Amygdala (tissue), 56 donors: ENCODE results near the gene C1QL2.

ENCODE experiments used
- DNase-seq, 56 donors: peaks; one replicate each; lab custom pipeline; 2025; lab: John Stamatoyannopoulos, UW

The C1QL2 gene

GRCh38 chr2:119158563-119159347 lies at the start of gene C1QL2:
TSS of gene C1QL2 (minus strand) at chr2:119158751. CDS start at chr2:119158269, 482 bp downstream.
- DNase-seq: peak in 26 of 56 donors; percentile 7 to 67 (median 40)

- no peak for DNase-seq
These were observed 48.9 kb upstream of the C1QL2 start for GRCh38 chr2:119207447-119207846.

GRCh38 chr2:119206201-119206600 lies 47.6 kb upstream of the C1QL2 start:
- no peak for DNase-seq

- no peak for DNase-seq
These were observed 46.6 kb upstream of the C1QL2 start for GRCh38 chr2:119205001-119205706.

GRCh38 chr2:119204525-119204924 lies 46.0 kb upstream of the C1QL2 start:
- no peak for DNase-seq

- no peak for DNase-seq
These were observed 44.2 kb upstream of the C1QL2 start for GRCh38 chr2:119202610-119203310.

GRCh38 chr2:119201815-119202214 lies 43.3 kb upstream of the C1QL2 start:
- DNase-seq: no peak

- no peak for DNase-seq
These were observed 39.8 kb upstream of the C1QL2 start for GRCh38 chr2:119198240-119198840.

GRCh38 chr2:119197529-119198239 lies 39.1 kb upstream of the C1QL2 start:
- no peak for DNase-seq

- no peak for DNase-seq
These were observed 38.5 kb upstream of the C1QL2 start for GRCh38 chr2:119197126-119197405.

- DNase-seq: no peak
These were observed 38.0 kb upstream of the C1QL2 start for GRCh38 chr2:119196301-119197125.

- no peak for DNase-seq
These were observed 37.3 kb upstream of the C1QL2 start for GRCh38 chr2:119195887-119196286.

GRCh38 chr2:119195001-119195400 lies 36.5 kb upstream of the C1QL2 start:
- no peak for DNase-seq

GRCh38 chr2:119192893-119193292 lies 34.3 kb upstream of the C1QL2 start:
- DNase-seq: no peak

- DNase-seq: no peak
These were observed 32.0 kb upstream of the C1QL2 start for GRCh38 chr2:119190321-119191111.

GRCh38 chr2:119184512-119184911 lies 26.0 kb upstream of the C1QL2 start:
- DNase-seq: no peak

GRCh38 chr2:119181791-119182445 lies 23.4 kb upstream of the C1QL2 start:
- DNase-seq: peak in 1 of 56 donors; percentile 27

GRCh38 chr2:119181391-119181790 lies 22.8 kb upstream of the C1QL2 start:
- DNase-seq: no peak
